Pons (tissue), 1 donor: Measurements from ENCODE around the gene ZNRF2.
"Not testable (repeated sequence)": the region's sequence is repeated elsewhere in the genome, so short reads cannot be mapped to it uniquely, and the experiment has no call there.

Source experiments
- DNase-seq: peaks from one replicate; pipeline ENCODE4 v3.0.0-alpha.2; 2016; ENCODE audit warnings: low spot score

Gene ZNRF2

DNA sequence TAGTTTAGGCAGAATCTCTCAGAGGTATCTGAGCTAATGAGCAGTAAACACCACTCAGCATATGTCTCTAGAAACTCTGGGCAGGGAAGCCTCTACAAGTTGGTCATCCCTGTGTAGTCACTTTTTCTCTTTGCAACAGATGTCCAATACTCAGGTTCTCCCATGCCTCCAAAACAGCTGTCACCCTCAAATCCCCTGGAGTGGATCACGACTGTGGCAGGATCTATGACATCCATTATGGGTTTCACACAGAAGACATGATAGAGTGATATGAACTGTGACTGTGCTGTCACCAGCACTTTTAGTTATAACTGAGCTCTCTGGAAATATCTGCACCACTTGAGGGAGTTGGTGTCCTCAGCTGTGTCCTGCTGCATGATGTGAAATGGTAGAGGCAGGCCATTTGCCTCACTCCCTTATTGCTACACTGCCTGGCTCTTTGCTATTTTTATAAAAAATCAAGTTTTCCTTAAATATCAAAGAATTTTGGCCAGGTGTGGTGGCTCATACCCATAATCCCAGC is 24.1 kb upstream of the ZNRF2 start:
- no peak for DNase-seq

DNA sequence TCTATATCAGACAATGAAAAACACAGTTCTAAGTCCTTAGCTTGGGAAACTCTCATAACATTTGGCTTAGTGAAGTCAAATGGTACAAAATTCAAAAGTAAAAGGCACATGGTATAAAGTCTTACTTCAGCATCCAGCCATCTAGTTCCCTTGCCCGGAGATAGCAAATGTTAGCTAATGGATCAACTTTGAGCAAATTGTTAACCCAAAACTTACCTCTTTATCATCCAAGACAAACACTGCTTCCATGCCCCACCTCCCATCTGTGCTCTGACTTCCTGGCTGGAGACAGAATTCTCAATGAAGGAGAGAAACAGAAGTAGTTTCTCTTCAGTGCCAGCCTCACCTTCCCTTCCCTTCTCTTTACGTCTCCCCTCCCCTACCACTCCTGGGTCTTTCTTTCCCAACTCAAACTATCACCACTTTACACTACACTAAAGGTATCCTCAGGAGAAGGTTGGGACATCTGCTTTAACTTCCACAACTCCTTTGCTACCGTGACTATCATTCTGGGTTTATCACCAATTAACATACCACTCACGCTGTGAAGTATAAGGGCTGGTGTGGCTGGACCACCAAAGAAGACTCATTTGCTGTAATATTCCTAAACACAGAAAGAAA is 21.2 kb upstream of the ZNRF2 start:
- DNase-seq, result no peak

DNA sequence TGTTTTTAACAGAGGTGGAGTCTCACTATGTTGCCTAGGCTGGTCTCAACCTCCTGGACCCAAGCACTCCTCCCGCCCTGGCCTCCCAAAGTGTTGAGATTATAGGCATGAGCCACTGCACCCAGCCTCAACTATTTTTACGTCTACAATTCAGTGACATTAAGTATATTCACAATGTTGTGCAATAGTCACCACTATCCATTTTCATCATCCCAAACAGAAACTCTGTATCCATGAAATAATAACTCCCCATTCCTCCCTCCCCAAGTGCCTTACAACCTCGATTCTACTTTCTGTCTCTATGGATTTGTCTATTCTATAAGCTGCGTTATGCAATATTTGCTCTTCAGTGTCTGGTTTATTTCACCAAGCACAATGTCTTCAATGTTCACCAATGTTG is 20.3 kb upstream of the ZNRF2 start:
- no peak for DNase-seq

DNA sequence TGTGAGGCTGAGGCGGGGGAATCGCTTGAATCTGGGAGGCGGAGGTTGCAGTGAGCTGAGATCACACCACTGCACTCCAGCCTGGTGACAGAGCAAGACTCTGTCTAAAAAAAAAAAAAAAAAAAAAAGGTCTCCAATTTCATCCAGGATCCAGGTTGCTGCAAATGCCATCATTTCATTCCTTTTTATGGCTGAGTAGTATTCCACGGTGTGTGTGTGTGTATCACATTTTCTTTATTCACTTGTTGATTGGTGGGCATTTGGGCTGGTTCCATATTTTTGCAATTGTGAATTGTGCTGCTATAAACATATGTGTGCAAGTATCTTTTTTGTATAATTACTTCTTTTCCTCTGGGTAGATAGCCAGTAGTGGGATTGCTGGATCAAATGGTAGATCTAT is 19.2 kb upstream of the ZNRF2 start:
- not testable (repeated sequence) for DNase-seq

DNA sequence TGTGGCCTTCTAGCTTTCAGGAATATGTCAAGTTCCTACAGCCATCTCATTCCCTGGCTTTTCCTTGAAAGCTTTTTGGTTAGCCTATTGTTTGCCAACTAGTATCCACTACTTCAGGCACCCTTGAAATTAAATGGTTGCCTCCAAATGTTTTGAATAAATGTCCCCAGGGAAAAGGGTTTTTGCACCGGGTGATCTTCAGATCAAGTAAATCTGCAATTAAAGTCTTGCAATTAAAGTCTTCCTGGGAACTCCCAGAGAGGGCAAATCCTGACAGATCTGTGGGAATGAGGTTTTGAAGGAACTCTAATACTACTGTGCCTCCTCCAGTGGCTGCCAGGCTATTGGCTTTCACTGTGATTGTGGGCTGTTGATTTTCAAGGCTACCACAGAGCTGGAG is 17.7 kb upstream of the ZNRF2 start:
- no peak for DNase-seq

DNA sequence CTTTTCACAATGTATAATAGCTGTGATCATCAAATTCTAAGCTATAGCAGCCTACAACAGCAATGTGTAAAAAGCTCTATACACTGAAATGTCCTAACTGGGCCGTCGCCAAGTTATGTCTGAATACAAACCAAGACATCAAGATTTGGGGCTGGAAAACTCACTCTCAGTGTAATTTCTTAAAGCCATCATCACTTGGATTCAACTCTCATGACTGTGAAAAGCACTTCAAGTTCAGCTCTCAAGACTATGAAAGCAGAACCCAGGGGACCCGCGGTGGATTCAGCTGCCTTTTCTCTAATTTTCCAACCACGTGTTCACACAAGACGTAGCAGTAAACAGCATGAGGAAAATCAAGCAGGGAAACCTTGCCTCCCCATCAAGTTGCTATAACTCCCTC is 15.8 kb upstream of the ZNRF2 start:
- no peak for DNase-seq

DNA sequence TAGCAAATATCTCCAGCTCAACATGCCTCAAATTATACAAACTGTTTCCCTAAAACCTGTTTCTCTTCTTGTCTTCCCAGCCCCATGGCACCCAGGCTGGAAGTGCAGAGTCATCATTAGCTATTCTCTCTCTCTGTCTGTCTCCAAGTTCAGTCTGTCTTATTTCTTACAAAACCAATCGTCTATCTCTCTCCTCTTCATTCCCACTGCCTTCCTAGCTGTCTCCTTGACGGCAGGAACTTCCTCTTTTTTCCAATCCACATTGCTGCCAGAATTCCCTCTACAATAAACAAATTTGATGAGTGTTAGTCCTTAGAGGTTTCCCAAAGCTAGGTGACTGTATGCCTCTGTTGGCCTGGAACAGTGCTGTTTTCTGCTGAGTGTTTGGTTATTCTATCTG is 14.9 kb upstream of the ZNRF2 start:
- no peak for DNase-seq

DNA sequence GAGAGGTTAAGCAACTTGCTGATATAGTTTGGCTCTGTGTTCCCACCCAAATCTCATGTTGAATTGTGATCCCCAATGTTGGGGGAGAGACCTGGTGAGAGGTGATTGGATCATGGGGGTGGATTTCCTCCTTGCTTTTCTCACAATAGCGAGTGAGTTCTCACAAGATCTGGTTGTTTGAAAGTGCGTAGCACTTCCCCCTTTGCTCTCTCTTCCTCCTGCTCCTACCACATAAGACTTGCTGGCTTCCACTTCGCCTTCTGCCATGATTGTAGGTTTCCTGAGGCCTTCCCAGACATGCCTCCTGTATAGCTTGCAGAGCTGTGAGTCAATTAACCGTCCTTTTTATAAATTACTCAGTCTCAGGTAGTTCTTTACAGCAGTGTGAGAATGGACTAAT is 13.5 kb upstream of the ZNRF2 start:
- no peak for DNase-seq

DNA sequence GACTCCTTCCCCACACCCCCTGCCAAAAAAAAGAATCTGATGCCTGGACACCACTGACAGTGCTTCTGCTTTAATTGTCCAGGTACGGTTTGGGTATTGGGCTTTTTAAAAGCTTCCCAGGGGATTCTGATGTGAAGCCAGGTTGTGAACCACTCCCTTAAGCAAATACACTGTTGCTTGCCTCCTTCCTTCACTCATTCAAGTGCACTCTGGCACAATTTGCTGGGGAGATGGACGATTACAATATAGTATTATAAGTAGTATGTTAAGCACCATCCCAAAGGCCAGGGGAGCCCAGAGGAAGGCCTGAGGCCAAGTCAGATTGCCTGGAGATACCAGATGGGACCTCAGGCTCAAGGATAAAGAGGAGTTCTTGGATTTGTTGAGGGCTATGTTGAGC is 12.3 kb upstream of the ZNRF2 start:
- DNase-seq, result no peak

DNA sequence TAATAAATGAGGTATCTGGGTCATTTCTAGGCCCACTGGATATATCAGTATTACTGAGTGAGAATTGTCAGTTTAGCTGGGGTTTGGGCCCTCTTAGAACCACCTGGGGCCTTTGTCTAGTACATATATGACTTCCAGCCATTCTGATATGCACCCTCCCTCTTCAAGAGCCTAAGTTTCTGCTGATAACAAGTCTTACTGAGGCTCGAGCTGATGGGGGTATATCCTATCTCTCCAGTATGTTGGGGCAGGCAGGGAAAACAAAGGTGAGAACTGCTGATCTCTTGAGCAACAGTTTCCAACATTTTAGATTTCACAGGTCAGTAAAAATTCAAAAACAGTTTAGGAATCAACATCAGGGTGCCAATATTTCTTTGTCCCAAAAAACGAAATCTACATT is 10.8 kb upstream of the ZNRF2 start:
- no peak for DNase-seq

DNA sequence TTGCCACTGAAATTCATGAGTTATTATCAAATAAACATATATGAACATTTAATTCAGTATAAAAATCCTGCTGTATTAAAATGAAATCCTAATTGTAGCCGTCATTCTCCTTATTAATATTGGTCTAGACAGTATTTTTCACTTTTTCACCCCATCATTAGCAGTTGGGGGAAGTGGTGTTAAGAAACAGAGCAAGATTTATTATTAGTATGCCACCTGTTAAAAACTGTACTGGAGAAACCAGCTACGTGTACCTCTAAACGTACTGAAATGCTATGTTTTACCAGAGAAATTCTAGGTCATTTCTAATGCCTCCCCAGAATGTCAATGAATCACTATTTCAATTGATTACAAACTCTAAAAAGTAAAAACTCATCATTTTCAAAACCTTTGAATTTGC is 9.8 kb upstream of the ZNRF2 start:
- no peak for DNase-seq

DNA sequence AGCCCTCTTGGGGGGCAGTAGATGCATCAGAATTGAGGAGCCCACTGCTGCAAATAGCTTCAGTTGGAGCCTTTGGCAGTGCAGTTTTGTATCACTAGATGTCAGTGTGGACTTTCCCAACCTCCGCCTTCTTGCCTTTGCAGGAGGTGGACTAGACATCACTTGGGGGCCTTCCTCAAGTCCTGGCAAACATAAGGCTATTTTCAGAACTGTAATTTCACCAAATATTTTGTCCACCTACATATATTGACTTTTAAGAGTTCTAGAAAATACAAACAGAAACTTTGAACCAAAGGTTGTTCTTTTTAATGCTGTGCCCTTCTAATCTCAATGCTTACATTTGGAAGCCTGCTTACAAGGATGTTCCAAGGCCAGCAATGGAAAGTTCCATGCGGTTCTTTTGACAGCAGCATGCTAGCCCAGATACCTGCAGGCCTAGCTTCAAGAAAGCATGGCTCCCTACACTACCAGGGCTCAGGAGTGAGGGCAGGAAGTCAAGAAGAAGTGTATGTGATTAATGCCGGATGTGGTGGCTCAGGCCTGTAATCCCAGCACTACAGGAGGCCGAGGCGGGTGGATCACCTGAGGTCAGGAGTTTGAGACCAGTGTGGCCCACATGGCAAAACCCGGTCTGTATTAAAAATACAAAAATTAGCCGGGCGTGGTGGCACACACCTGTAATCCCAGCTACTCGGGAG is 8.0 kb upstream of the ZNRF2 start:
- peak; percentile 80 for DNase-seq

DNA sequence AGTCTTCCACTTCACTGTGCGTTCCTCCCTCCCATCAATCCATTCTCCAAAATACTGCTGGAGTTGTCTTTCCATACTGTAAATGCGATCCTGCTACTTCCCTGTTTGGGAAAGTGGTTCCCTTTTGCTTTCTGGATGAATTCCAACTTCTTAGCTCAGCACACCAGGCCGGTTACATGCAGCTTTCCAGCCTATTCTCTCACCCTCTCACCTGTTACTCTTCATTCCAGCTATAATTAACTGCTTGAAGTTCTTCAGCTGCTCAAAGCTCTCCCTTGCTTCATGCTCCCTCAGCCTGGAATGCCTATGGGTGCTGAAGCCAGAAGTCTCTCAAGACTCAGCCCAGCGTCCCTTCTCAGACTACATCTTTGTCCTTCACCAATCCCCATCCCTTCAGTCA is 6.0 kb upstream of the ZNRF2 start:
- no peak for DNase-seq

DNA sequence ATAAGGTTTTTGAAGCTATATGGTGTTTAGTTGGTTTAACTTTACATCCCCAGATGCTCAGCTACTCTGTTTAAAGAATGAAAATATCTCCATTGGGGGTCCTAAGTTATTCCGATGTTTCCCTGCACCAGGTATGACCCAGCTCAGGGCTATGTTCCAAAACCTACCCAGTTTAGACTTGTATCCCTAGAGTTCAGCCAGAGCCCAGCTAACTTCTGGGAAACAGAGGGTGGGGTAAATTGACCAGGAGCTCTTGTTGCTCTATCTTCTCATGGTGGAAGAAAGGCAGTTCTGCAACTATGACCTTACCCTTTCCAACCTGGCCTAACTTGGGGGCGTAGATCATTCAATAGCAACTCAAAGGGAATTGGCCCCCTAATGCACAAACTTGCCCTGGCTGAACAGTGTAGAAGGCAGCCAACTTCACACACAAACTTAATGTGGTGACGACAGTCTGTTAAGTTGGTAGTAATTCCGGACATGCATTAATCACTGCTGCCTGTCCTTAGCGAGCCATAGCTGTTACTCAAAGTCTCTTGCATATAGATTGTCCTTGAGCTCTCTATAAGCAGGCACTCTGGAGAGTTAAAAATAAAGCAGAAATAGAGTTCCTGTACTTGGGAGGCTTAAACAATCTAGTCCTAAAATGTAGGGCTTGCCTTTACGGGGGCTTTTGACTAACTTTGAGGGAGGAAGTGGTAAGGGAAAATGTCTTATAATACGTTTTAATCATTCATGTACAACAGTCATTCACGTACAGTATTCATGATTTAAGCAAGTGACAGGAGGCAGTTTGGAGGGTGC is 5.3 kb upstream of the ZNRF2 start:
- DNase-seq, result no peak

DNA sequence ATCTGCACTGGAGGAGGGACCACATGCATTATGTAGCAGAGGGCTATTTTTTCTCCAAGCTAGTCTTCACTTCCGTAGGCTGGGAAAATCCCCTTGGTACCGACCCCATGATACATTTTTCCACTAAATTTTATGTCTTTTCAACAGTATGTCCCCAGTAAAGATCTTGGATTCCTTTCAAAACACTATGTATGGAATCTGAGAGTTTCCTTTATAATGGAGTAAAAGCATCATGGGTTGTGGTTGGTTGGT is 4.8 kb upstream of the ZNRF2 start:
- no peak for DNase-seq

DNA sequence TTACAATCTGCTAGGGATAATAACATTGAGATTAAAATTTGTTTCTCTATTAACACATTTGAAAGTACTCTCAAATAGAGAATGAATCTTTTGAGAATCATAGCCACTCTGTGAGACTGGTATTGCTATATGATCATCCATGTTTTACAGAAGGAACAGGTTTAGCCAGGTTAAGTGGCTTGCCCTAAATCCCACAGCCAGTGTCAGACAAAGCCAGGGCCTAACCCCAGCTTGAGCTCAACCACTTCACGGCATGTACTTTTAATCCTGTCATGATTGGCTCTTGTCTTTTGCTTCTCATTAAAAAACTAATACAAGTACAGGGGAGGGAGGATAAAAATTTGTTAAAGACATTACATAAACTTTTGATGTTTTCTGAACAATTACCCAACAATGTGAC is 3.8 kb upstream of the ZNRF2 start:
- DNase-seq, result no peak

DNA sequence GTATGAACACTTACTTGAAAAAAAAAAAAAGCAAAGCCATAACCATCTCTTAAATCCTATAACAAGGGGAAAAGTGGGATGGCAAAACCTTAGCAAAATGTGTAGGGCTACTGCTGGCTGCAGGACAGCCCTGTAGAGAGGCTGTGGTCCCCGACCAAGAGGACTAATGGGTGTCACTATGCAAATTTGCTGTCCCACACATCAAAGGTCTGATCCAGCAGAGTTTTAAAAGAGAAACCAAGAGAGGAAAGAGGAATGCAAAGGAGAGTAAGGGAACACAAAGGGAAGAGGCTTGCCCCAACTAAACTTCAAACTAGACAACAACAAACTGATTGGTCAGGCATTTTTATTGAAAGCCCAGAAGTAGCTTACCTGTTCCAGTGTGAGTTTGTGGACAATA is 3.1 kb upstream of the ZNRF2 start:
- no peak for DNase-seq

DNA sequence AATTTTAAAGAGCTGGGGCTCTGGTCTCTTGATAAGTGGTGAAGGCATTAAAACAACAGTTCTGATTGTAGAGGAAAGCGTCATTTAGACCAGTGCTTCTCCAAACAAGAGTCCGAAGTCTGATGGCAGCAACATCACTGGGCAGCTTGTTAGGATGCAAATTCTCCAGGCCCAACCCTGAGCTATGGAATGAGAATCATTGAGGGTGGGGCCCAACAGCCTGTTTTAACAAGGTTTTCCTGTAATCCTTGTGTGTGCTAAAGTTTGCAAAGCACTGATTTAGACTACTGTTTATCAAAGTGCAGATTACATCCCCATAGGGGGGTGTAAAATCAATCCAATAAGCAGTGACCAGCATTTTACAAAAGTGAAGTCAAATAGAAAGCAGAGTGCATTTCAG is 2.6 kb upstream of the ZNRF2 start:
- DNase-seq, result no peak

DNA sequence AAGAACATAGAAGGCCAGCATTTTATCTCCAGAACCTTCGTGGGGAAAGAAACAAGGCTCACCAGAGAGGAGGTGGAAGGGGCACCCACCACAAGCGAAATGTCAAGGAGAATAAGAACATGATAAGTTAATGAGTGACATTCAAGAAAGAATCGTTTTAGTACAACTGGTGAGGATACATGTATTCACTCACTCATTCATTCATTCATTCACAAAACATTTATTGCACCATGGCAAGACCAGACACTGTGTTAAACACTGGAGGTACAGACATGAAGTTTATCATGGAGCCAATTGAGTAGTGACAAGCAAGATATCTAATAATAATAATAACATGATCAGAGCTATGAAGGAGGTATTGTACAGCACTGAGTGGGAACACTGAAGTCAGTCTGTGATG is 1.7 kb upstream of the ZNRF2 start:
- no peak for DNase-seq

DNA sequence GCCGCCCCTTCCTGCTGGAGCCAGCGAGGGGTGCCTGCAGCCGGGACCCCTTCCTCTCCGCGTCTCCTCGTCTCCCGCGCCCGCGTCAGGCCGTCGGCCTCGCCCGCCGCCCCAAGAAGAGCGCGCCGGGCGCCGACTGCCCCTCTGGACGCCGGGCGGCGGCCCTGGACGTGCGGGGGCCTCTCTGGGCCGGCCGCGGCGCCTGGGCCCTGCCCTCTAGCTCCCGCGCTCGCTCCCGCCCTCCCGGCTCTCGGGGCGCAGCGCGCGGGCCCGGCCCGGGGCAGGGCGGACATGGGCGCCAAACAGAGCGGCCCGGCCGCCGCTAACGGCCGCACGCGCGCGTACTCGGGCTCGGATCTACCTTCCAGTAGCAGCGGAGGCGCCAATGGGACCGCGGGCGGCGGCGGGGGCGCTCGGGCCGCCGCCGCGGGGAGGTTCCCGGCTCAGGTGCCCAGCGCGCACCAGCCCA is 704 bp downstream of the ZNRF2 start:
- no peak for DNase-seq

DNA sequence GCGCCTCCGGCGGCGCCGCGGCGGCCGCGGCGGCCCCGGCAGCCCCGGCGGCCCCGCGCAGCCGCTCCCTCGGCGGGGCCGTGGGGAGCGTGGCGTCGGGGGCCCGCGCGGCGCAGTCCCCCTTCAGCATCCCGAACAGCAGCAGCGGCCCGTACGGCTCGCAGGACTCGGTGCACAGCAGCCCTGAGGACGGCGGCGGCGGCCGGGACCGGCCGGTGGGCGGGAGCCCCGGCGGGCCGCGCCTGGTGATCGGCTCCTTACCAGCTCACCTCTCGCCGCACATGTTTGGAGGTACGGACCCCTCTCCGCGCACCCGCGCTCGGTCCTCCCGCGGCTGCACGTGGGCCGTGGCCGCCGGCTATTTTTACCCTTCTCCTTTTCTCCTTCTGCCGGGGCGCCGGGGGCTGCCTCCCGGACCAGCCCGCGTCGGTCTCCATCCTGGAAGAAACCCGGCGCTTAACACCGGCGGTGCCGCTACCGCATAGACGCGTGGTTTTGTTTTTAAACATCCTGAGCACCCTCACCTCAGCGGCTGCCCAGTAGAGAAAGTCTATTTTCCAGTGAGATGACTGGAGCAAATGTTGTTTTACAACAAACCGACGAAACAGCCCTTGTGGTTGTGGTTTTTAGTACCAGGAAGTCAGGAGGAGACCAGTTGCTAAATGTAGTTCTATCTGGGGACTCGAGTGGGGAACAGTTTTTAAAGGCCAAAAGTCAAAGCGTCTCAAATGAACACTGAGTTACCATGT is 1.3 kb downstream of the ZNRF2 start:
- peak; percentile 66 for DNase-seq

DNA sequence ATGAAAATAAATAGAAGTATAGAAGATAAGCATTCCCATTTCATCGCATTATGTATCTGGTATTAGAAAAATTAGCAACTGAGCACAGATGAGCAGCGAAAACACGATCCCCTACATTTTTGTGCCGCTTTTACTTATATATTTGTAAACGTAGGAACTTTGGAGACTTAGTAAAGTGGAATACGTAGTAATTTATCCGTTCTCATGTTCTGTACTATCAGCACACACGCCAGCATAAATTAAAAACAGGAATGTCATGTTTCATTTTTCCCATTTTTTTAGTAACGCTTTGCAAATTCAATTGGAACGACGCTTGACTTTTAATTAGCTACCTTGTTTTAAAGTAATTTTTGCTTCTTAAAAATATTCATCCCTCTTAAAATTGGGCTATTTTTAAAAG is 2.4 kb downstream of the ZNRF2 start:
- no peak for DNase-seq

DNA sequence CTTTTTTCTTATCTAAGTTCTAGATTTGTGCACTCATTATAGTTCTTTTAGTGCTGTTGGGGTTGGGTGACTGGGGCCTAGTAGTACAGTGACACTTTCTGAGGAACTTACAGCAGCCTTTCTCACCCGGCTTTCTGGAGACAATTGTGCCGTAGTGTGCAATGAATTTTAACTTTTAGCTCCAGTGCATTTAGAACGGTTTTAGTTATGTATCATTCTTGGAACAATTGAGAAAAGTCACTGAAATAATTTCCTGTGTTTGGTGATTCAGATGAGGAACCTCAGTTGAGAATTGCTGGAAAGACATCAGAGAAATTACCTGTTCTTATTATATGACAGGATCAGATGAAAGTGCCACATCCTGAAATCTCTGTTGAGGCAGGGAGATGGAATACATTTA is 3.2 kb downstream of the ZNRF2 start:
- DNase-seq, result not testable (repeated sequence)
